ENCODE measurements around the gene TXK. TPM values are rescaled to one million over a fixed set of nuclear protein-coding genes. Genes with fewer than 3 reads are reported as not detected.

TXK gene
- total and polyA plus RNA-seq, 2 experiments from 2014 or later, result 0.76 to 1.5 TPM

GRCh38 chr4:48153791-48154550, 19.9 kb upstream of the TXK start:
- no peak overlapping the region for H3K4me2 ChIP-seq
- no peaks in the 10 kb centered on the region for H3K36me3 ChIP-seq (replicated peaks; ENCODE audit: insufficient read depth, low read depth)
- no peaks in the 10 kb centered on the region for H3K27me3 ChIP-seq
- TF ChIP-seq CTCF (IDR thresholded peaks at IDR 0.05; ENCODE audit: poor library complexity), result no peak
- TF ChIP-seq EZH2phosphoT487 (IDR thresholded peaks at IDR 0.05; ENCODE audit: low read depth, severe bottlenecking, unreplicated experiment), result no peak
- no peak for TF ChIP-seq EZH2 (IDR thresholded peaks at IDR 0.05; ENCODE audit: borderline replicate concordance)
- H3K4me1 ChIP-seq (ENCODE audit: insufficient read depth), result no peaks in the 10 kb centered on the region
- no peaks in the 10 kb centered on the region for H3K79me2 ChIP-seq
- 95% methylated on average over 1 of the region's 1 CpG for WGBS (ENCODE audit: low lambda C conversion rate, missing lambda C conversion rate)
- no peak for DNase-seq (ENCODE audit: low spot score)
- no peaks in the 10 kb centered on the region for H3K9me3 ChIP-seq (ENCODE audit: low read depth)
- H4K20me1 ChIP-seq (ENCODE audit: insufficient read depth, poor library complexity, severe bottlenecking), result no peaks in the 10 kb centered on the region
- no peak overlapping the region for H2AFZ ChIP-seq
- H3K9me2 ChIP-seq (replicated peaks; ENCODE audit: insufficient read depth), result no peaks in the 10 kb centered on the region
- no peak overlapping the region for H3K27ac ChIP-seq
- no peak overlapping the region for H3K4me3 ChIP-seq

- H3K4me3 ChIP-seq, result no peak overlapping the region
- no peak overlapping the region for H2AFZ ChIP-seq
- no peaks in the 10 kb centered on the region for H3K9me3 ChIP-seq (ENCODE audit: low read depth)
- TF ChIP-seq CTCF (IDR thresholded peaks at IDR 0.05; ENCODE audit: poor library complexity), result no peak
- TF ChIP-seq EZH2 (IDR thresholded peaks at IDR 0.05; ENCODE audit: borderline replicate concordance), result no peak
- H3K36me3 ChIP-seq (replicated peaks; ENCODE audit: insufficient read depth, low read depth), result no peaks in the 10 kb centered on the region
- H3K27ac ChIP-seq, result no peak overlapping the region
- 98% methylated on average over 5 of the region's 5 CpGs for WGBS (ENCODE audit: low lambda C conversion rate, missing lambda C conversion rate)
- H3K4me1 ChIP-seq (ENCODE audit: insufficient read depth), result no peaks in the 10 kb centered on the region
- no peak for DNase-seq (ENCODE audit: low spot score)
- H3K27me3 ChIP-seq, result no peaks in the 10 kb centered on the region
- no peaks in the 10 kb centered on the region for H4K20me1 ChIP-seq (ENCODE audit: insufficient read depth, poor library complexity, severe bottlenecking)
- H3K4me2 ChIP-seq, result no peak overlapping the region
- H3K79me2 ChIP-seq, result no peaks in the 10 kb centered on the region
- no peaks in the 10 kb centered on the region for H3K9me2 ChIP-seq (replicated peaks; ENCODE audit: insufficient read depth)
Measured at GRCh38 chr4:48152259-48152658, 18.2 kb upstream of the TXK start.

DNA sequence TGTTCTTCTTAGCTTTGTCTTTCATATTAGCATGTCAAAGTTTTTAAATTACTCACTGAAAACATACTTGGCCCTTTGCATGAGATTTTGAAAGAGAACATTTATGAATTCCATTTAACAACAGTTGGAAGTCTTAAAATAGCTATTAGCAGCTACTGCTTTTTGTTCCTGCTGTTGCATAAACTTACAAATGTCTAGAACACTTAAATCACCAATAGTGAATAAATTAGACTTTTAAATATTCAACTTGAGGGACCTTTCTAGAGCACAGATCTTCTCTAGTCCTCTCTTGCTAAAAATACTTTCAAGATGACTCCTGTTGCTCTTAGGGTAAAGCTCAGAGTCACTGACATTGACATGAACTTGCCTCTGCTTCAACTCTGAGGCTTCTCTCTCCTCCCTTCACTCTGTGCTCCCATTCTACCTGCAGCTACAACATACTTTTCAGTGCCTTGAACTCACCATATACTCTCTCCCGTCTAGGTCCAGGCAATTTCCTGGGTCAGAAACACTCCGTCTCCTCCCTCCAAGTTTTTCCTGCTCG, 15.8 kb upstream of the TXK start:
- H3K79me2 ChIP-seq, result no peaks in the 10 kb centered on the region

More for the DNA sequence above, 15.8 kb upstream of the TXK start:
- H3K27ac ChIP-seq, result no peak overlapping the region
- H3K9me3 ChIP-seq (ENCODE audit: low read depth), result no peaks in the 10 kb centered on the region
- H3K4me1 ChIP-seq (ENCODE audit: insufficient read depth), result no peaks in the 10 kb centered on the region
- no peaks in the 10 kb centered on the region for H3K36me3 ChIP-seq (replicated peaks; ENCODE audit: insufficient read depth, low read depth)
- TF ChIP-seq EZH2 (IDR thresholded peaks at IDR 0.05; ENCODE audit: borderline replicate concordance) (no peak), CTCF (IDR thresholded peaks at IDR 0.05; ENCODE audit: poor library complexity) (no peak), EZH2phosphoT487 (IDR thresholded peaks at IDR 0.05; ENCODE audit: low read depth, severe bottlenecking, unreplicated experiment) (no peak)
- WGBS (ENCODE audit: low lambda C conversion rate, missing lambda C conversion rate), result 86% methylated on average over 3 of the region's 3 CpGs
- H3K9me2 ChIP-seq (replicated peaks; ENCODE audit: insufficient read depth), result no peaks in the 10 kb centered on the region
- no peak for DNase-seq (ENCODE audit: low spot score)
- no peak overlapping the region for H3K4me3 ChIP-seq
- H3K4me2 ChIP-seq, result no peak overlapping the region
- H3K27me3 ChIP-seq, result no peaks in the 10 kb centered on the region
- no peak overlapping the region for H2AFZ ChIP-seq
- H4K20me1 ChIP-seq (ENCODE audit: insufficient read depth, poor library complexity, severe bottlenecking), result no peaks in the 10 kb centered on the region

Data from hepatocyte (in vitro differentiated cells).